ENCODE results near the gene C1orf52.
A peak's percentile ranks its signal among the peaks of the same experiment; 100 is the strongest.

The C1orf52 gene

GRCh38 chr1:85259118-85259911 lies at the start of gene C1orf52:
Gene C1orf52 (minus strand): TSS chr1:85259662. CDS start chr1:85259633, 29 bp downstream.
- peak; percentile 89 for DNase-seq (ENCODE audit: low spot score)

DNA sequence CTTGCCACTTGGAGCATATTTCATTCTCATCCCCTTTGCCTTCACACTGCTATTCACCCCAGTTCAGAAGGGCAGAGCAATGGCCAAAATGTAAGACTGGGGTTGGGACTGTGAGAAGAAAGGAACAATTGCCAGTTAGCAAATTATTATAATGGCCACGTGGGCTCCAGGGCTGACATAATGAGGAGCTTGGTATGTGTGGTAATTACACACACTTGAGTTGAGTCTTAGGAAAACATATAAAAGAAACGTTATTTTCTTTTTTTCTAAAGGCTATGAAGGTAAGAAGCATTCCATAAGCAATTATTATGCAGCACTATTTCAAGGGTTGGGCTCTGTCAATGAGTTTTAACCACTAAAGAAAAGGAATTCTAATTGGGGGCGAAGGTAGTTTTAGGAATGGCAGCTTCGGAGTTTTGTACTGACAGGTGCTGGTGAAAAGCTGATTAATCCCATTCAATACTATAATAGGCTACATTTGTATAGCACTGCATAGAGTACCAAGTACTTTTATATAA lies 49.4 kb upstream of the C1orf52 start:
- DNase-seq (ENCODE audit: low spot score), result no peak

DNA sequence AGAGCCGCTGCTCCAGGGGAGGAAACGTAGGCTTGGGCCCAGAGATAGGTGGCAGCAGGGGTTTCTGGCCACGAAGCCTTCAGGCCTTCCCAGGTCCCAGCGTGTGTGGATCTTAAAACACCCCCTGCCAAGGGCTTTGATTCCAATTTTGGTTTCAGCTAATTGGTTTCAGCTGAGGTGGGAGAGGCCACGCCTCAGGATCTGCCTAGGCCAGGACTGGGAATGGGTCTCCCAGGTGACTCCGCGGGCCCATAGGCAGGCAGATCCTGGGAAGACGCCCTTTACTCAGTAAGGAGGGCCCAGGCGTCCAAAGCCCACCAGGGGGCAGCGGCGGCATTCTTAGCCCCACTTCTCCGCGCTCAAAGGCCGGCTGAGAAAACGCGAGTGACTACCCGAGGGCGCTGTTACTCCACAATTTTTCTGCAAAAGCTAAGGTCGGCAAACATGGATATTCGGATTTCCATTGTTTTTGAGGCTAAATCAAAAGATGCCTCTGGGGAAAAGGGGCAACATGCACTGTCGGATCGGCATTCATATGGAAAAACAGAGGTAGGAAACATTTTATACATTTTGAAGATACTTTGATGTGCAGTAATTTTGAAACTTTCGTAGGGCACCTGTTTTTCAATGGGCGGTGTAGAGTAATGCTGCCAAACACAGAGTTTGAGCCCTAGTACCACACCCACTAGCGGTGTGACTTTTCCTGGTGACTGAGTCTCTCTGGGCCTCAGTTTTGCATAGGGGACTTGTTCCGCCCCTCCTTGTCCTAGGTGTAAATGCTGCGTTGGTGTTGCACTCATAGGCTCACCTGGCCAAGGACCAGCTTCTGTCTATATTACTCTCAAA lies 48.7 kb upstream of the C1orf52 start:
- DNase-seq (ENCODE audit: low spot score), result peak; percentile 91

DNA sequence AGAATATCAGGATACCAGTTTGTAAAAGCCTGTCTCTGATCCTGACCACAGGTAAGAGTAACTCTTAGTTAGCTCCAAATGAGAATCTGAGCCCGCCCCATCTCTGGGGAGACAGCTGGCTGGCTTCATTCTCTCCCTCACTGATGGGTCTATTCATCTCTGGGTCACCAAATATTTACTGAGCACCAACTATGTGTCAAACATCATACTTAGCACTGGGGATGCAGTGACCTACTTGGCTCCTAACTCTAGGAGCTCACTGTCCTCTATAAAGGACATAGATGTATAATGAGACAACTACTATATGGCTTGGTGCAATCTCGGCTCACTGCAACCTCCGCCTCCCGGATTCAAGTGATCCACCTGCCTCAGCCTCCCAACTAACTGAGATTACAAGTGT lies 46.8 kb upstream of the C1orf52 start:
- DNase-seq (ENCODE audit: low spot score), result no peak

DNA sequence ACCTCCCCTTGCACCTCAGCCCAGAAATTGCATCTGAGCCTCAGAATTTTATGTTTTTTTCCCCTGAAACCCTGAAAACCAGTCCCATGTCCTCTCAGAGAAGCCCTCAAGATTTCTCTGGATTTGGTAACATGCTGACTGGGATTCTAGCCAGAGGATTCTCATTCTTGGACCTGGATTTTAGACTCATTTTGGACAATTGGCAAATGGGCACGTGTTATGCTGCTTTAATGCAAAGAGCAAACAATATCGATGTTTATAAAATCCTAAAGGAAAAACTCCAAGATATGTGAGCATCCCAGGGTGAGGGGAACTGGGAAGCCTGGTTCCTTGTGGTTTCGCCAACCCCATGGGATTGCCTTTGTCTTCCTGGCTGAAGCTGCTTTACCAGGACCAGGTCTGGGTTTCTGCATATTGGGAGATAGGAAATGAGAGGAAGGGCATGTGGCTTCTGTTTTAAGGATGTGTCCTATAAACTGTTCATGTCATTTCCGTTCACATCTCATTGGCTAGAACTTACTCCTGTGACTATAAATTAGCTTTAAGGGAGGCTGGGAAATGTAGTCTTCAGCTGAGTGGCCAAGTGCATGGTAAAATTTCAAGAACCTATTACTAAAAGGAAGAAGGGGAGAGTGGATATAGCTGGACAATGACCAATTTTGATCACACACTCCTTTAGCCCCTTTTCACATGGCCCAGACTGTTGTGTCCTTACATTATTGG lies 44.1 kb upstream of the C1orf52 start:
- DNase-seq (ENCODE audit: low spot score), result no peak

DNA sequence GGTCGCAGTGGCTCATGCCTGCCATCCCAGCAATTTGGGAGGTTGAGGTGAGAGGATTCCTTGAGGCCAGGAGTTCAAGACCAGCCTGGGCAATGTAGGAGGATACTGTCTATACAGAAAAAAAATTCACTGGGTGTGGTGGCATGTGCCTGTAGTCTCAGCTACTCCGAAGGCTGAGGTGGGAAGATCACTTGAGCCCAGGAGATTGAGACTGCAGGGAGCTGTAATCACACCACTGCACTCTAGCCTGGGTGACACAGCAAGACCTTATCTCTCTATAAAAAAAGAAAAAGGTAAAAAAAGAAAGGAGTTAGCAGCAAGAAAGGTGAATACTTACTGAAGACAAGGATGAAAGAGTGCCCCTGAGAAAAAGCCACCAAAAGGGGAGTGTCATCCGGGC lies 40.7 kb upstream of the C1orf52 start:
- DNase-seq (ENCODE audit: low spot score), result no peak

GRCh38 chr1:85297855-85298629 lies 38.6 kb upstream of the C1orf52 start:
- peak; percentile 99 for DNase-seq (ENCODE audit: low spot score)

DNA sequence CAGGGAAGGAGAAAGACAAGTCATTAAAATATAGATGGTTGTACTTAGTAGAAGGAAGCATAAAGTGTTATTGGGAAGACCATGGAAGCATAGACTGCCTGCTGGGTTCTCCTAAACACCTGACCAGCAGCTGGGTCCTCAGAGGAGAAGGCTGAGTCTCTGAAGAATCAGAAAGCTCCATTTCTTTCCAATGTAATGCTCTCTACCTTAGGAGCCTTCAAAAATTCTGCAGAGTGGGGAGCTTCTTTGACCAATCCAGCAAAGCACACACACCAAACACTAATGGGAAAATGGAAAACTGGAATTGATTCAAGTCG lies 38.0 kb upstream of the C1orf52 start:
- DNase-seq (ENCODE audit: low spot score), result no peak

- DNase-seq (ENCODE audit: low spot score), result no peak
Observed at GRCh38 chr1:85296980-85297379, 37.5 kb upstream of the C1orf52 start.

DNA sequence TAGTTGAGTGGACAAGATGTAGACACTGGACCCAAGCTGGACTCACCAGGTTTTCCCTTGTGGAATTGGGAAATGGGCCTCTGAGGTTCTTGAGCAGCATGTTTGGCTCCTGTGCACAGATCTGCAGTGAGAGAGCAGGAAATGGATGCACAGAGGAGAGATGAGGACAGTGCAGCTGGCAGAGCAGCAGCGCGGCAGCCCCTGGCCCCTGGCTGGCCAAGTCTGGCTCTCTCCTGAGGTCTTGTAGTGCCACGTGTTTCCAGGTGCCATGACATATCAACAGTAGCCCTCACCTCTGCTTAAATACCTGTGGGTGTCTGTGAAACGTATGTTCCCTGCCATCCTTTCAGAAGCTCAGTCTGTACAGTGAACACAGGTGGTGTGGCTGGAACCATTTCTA lies 36.2 kb upstream of the C1orf52 start:
- no peak for DNase-seq (ENCODE audit: low spot score)

- no peak for DNase-seq (ENCODE audit: low spot score)
Observed at GRCh38 chr1:85295006-85295431, 35.6 kb upstream of the C1orf52 start.

DNA sequence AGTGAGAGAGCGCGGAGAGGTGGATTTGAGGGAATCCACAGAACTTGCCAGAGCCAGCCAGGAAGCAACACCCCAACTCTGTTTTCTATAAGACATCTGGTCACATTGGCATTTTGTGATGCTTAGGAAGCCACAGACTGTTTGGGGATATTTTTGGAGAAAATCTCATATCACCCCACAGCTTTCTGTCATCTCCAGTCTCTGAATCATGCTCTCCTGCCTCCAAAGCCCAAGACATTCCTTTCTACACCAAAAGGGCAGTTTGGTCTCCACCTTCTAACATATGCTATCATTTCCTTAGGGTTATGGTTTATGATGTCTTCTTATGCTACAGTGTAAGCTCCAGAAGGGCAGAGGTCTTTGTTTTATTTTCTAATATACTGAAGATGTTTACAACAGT lies 31.4 kb upstream of the C1orf52 start:
- no peak for DNase-seq (ENCODE audit: low spot score)

DNA sequence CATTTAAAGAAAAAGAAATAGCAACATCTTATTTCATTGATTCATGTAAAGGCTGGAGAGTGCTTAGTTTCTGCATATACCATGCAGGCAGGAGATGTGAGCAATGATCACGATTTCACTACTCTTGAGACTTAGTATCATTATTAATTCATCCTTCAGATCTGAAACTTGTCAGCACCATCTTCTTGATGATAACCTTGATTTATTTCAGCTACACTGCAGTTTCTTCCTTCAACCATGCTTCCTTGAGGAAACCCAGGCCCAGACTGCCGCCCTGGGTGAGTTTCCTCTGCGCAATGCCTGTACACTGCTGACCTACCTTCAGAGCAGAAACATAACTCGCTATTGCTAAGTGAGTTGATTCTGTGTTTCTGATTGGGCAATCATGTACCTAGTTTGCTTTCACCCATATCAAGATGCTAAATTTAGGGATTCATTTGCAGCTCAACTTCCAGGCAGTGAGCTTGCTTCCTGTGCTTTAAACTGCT lies 30.4 kb upstream of the C1orf52 start:
- DNase-seq (ENCODE audit: low spot score), result no peak

DNA sequence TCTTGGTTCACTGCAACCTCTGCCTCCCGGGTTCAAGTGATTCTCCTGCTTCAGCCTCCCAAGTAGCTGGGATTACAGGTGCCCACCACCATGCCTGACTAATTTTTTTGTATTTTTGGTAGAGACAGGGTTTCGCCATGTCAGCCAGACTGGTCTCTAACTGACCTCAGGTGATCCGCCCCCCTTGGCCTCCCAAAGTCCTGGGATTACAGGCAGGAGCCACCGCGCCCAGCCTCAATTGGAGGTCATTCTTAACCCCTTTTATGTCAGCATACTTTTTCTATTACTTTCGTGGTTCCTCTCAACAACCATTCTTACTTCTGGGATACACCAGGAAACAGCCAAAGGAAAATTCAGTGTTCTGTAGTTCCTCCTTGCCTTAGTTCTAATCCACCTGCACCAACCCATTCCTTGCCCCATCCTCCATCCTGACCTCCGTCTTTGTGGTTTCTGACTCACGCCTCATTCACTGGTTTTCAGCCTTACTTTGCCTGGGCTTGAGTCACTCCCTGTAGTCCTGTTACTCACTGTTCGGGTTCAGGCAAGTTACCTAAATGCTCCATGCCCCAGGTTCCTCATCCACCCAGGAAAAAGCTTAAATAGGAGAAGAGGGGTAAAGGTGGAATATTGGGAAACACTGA lies 29.9 kb upstream of the C1orf52 start:
- peak; percentile 50 for DNase-seq (ENCODE audit: low spot score)

- DNase-seq (ENCODE audit: low spot score), result no peak
Observed at GRCh38 chr1:85284202-85284601, 24.7 kb upstream of the C1orf52 start.

DNA sequence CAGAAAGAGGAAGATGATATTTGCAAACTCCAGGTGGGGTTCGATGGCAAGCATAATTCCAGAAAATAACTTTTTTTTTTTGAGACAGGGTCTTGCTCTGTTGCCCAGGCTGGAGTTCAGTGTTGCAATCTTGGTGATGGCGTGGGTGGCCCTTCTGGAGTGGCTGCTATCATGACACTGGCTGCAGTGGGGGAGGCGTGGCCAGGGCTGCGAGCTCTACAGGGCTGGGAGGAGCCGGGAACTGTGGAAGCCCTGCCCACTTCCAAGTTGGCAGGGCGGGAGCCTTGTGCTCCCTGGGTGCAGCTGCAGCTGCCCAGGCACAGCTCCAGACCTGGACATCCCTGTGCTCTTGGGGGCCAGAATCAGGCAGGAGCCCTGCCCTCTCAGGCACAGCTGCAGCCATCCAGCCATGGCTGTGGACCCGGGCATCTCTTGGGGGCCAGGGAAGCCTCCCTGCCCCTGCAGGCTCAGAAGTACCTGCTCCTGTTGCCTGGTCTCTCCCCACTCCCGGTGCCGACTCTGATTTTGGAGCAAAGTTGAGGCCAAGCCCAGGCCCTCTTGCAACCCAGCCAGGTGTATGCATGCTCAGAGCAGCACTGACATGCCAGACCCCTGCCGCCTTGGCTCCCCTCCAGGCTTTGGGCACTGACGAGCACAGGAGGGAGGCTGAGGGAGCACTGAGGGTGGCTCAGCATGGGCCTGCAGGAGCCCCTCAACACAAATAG lies 24.2 kb upstream of the C1orf52 start:
- no peak for DNase-seq (ENCODE audit: low spot score)

- DNase-seq (ENCODE audit: low spot score), result no peak
Observed at GRCh38 chr1:85282424-85282823, 23.0 kb upstream of the C1orf52 start.

- DNase-seq (ENCODE audit: low spot score), result no peak
Observed at GRCh38 chr1:85280636-85281035, 21.2 kb upstream of the C1orf52 start.

GRCh38 chr1:85279458-85280080 lies 20.1 kb upstream of the C1orf52 start:
- DNase-seq (ENCODE audit: low spot score), result no peak

GRCh38 chr1:85278853-85279314 lies 19.4 kb upstream of the C1orf52 start:
- peak; percentile 94 for DNase-seq (ENCODE audit: low spot score)

Data from kidney capillary endothelial cell (primary cell).